Neutrophil (primary cell): Measurements from ENCODE around the gene OTOA.

Experiments
- H3K27ac ChIP-seq: fragments of 200-600 bp; sonication (generic); 2 replicates; pipeline ENCODE4 v1.5.1; 2016; ENCODE audit warnings: mild to moderate bottlenecking, moderate library complexity
- H3K27me3 ChIP-seq: fragments of 200-600 bp; sonication (generic); 2 replicates; pipeline ENCODE4 v1.6.0; 2016; ENCODE audit warnings: mild to moderate bottlenecking
- H3K36me3 ChIP-seq: fragments of 200-600 bp; sonication (generic); 2 replicates; pipeline ENCODE4 v1.5.1; 2017
- H3K4me1 ChIP-seq, 2 experiments: fragments of 200-600 bp in 1 of 2; sonication (generic) in 1 of 2; 1 replicate in 1 of 2; 2 replicates in 1 of 2; pipeline versions ENCODE4 v1.5.1 to v1.6.1; 2013 to 2016; ENCODE audit warnings: low read depth in 1 of 2, low read length in 1 of 2, mild to moderate bottlenecking in 1 of 2, moderate library complexity in 1 of 2; ENCODE audit not compliant: control insufficient read depth in 1 of 2, insufficient read depth in 1 of 2
- H3K4me3 ChIP-seq, 2 experiments: fragments of 200-600 bp in 1 of 2; sonication (generic) in 1 of 2; 1 replicate in 1 of 2; 2 replicates in 1 of 2; pipeline ENCODE4 v1.5.1; 2013 to 2016; ENCODE audit warnings: low read depth in 1 of 2, low read length in 1 of 2, mild to moderate bottlenecking in 1 of 2, moderate library complexity in 1 of 2
- H3K9me3 ChIP-seq: fragments of 200-600 bp; sonication (generic); 2 replicates; pipeline ENCODE4 v1.5.1; 2016
- TF ChIP-seq, protein P1 (sequence below): fragments of 200-600 bp; sonication (generic); IDR thresholded peaks from 2 replicates; pipeline ENCODE4 v1.5.1; 2016; ENCODE audit warnings: antibody characterized with exemption

OTOA gene

DNA sequence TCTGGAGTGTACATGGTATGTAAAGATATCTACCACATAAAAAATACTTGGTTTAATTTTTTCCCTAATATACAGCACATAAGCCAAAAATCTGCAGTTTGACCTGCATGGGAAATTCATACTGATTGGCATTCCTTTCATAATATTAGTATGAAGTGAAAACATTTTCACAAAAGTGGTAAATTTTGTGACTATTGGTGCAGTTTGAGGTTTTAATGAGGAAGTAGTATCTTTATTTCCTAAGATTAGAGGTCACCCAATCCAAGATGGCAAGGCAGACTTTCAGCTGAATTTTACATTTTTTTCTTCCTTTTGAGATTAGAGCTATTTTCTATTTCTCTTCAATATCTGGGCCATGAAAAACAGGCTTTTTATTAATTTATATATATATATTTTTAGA is 43.2 kb upstream of the OTOA start:
- H3K4me3 ChIP-seq = no peak overlapping the region
- TF ChIP-seq, protein P1, sequence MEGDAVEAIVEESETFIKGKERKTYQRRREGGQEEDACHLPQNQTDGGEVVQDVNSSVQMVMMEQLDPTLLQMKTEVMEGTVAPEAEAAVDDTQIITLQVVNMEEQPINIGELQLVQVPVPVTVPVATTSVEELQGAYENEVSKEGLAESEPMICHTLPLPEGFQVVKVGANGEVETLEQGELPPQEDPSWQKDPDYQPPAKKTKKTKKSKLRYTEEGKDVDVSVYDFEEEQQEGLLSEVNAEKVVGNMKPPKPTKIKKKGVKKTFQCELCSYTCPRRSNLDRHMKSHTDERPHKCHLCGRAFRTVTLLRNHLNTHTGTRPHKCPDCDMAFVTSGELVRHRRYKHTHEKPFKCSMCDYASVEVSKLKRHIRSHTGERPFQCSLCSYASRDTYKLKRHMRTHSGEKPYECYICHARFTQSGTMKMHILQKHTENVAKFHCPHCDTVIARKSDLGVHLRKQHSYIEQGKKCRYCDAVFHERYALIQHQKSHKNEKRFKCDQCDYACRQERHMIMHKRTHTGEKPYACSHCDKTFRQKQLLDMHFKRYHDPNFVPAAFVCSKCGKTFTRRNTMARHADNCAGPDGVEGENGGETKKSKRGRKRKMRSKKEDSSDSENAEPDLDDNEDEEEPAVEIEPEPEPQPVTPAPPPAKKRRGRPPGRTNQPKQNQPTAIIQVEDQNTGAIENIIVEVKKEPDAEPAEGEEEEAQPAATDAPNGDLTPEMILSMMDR = no peak
- H3K36me3 ChIP-seq = peaks cover 32% of the 10 kb centered on the region
- peaks cover 49 to 57% of the 10 kb centered on the region in 2 experiments for H3K4me1 ChIP-seq
- no peaks in the 10 kb centered on the region for H3K9me3 ChIP-seq
- no peaks in the 10 kb centered on the region for H3K27me3 ChIP-seq
- peak overlapping the region; percentile 42 for H3K27ac ChIP-seq

DNA sequence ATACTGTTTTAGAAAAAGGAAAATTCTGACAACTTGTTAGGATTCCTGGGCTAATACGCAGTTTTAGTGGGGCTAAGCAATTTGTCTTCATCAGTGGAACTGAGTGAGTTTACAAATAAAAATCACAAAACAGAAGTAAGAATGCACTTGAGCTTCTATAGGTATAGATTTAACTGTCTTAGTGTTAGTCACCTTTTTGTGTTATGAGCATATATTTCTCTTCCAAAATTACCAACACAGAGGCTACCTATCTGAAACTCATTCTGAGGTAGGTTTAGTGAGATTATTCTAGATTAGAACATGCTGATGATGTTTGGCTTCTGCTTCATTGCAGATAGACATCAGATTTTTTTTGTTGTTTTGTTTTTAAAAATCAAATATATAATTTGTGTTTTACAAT is 41.2 kb upstream of the OTOA start:
- Histone ChIP-seq H3K27me3 (no peaks in the 10 kb centered on the region), H3K36me3 (peaks cover 32% of the 10 kb centered on the region), H3K27ac (peak overlapping the region; percentile 1), H3K4me3 (no peak overlapping the region), H3K9me3 (no peaks in the 10 kb centered on the region), H3K4me1 (peaks cover 60 to 62% of the 10 kb centered on the region in 2 experiments)
- TF ChIP-seq, protein P1 = no peak

DNA sequence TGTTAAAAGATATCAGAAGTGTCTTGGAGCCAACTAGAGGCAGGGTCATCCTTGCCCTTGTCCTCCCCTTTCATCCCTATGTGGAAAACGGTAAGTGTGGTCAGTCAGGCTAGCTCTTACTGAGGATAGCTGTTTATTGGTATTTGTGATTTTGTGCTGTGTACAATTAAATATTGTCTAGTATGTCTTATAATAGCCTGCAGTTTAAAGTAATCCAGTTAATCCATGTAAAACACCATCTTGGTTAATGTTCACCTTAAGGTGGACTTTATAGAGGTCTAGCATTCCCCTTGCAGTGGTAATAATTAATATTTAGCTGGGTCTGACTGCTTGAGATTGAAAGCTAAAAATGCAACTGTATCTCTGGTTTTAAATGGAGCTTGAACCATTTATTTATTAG is 38.7 kb upstream of the OTOA start:
- Histone ChIP-seq H3K36me3 (peaks cover 30% of the 10 kb centered on the region), H3K4me3 (no peak overlapping the region), H3K27ac (peak overlapping the region; percentile 85), H3K27me3 (no peaks in the 10 kb centered on the region), H3K4me1 (peaks cover 64 to 68% of the 10 kb centered on the region in 2 experiments), H3K9me3 (no peaks in the 10 kb centered on the region)
- TF ChIP-seq, protein P1 = no peak

DNA sequence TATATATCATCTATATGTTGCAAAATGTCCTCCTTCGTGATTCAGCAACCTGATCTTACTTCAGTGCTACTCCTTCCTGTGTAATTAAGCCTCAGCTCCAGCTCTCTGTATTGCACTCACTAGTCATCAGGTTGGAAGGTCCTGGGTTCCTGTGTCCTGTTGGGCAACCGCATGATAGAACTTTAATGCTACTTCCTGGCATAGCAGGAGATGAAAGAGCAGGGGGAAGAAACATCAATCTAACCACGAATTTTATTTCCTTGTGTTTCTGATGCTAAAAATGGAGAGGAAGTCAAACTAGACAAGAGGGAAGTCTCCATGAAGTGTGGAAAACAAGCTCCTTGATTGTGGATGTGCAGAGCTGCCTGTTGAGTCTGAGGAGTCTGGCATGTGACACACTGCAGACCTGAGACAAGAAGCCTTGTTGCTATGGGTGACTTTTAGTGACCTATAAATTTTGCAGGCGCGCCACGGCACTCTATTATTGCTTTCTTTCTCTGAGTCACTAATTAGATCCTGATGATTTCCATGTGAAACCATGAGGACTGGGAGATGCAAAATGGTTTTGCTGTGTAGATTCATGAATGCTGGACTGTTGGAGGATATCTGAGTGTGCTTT is 37.0 kb upstream of the OTOA start:
- peak overlapping the region; percentile 85 for H3K27ac ChIP-seq
- H3K4me3 ChIP-seq = peak overlapping the region; percentile 26 to 44
- TF ChIP-seq, protein P1 = no peak
- no peaks in the 10 kb centered on the region for H3K9me3 ChIP-seq
- no peaks in the 10 kb centered on the region for H3K27me3 ChIP-seq
- peaks cover 29% of the 10 kb centered on the region for H3K36me3 ChIP-seq
- peaks cover 68 to 71% of the 10 kb centered on the region in 2 experiments for H3K4me1 ChIP-seq

DNA sequence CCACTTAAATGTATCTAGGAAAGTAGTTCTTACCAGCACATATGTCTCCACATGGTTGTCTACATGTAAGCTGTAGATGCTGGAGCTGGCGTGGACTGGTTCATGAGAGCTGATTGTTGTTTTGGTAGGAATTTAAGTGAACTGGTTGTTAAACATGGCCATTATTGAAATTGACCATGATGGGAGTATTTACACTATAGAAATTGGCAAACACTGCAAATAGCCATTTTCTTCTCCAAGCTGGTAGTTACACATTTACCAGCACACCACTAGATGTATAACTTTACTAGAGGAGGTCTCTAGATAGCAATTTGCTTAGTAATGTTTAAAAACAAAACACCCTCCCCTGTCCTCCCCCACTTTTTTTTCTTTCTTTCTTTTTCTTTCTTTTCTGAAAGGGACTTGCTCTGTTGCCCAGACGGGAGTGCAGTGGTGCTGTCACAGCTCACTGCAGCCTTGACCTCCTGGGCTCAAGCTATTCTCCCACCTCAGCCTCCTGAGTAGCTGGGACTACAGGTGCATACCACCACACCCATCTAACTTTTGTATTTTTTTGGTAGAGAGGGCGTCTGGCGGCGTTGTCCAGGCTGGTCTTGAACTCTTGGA is 35.5 kb upstream of the OTOA start:
- peaks cover 39% of the 10 kb centered on the region for H3K36me3 ChIP-seq
- no peaks in the 10 kb centered on the region for H3K27me3 ChIP-seq
- H3K27ac ChIP-seq = peak overlapping the region; percentile 85
- no peak overlapping the region for H3K4me3 ChIP-seq
- peaks cover 62 to 63% of the 10 kb centered on the region in 2 experiments for H3K4me1 ChIP-seq
- H3K9me3 ChIP-seq = no peaks in the 10 kb centered on the region
- TF ChIP-seq, protein P1 = no peak
